Smooth muscle cell (in vitro differentiated cells): ENCODE results near the gene MTA1. TPM values are rescaled to one million over a fixed set of nuclear protein-coding genes. Genes with fewer than 3 reads are reported as not detected.

Experiments used
- DNase-seq: peaks from one replicate; lab custom pipeline; 2025; ENCODE audit not compliant: unreplicated experiment; lab: John Stamatoyannopoulos, UW
- H2AFZ ChIP-seq: fragments of 200-600 bp; sonication (generic); 2 replicates; pipeline ENCODE4 v1.6.0; 2016; ENCODE audit warnings: antibody characterized with exemption, low read depth, mild to moderate bottlenecking
- H3F3A ChIP-seq: fragments of 200-600 bp; sonication (generic); 2 replicates; pipeline ENCODE4 v1.6.0; 2017; ENCODE audit warnings: antibody characterized with exemption, low read depth
- H3K27ac ChIP-seq: fragments of 200-600 bp; sonication (generic); 2 replicates; pipeline ENCODE4 v1.5.1; 2016; ENCODE audit warnings: low read depth, mild to moderate bottlenecking
- H3K27me3 ChIP-seq: fragments of 200-600 bp; sonication (generic); 2 replicates; pipeline ENCODE4 v1.6.1; 2016; ENCODE audit warnings: low read depth, mild to moderate bottlenecking
- H3K36me3 ChIP-seq: fragments of 200-600 bp; sonication (generic); 2 replicates; pipeline ENCODE4 v1.5.1; 2016; ENCODE audit warnings: low read depth
- H3K4me1 ChIP-seq: fragments of 200-600 bp; sonication (generic); 2 replicates; pipeline ENCODE4 v1.5.1; 2016; ENCODE audit warnings: low read depth
- H3K4me2 ChIP-seq: fragments of 200-600 bp; sonication (generic); 2 replicates; pipeline ENCODE4 v1.6.0; 2016; ENCODE audit warnings: mild to moderate bottlenecking
- H3K4me3 ChIP-seq: fragments of 200-600 bp; sonication (generic); 2 replicates; pipeline ENCODE4 v1.5.1; 2016; ENCODE audit warnings: mild to moderate bottlenecking
- H3K79me2 ChIP-seq: fragments of 200-600 bp; sonication (generic); 2 replicates; pipeline ENCODE4 v1.6.0; 2016; ENCODE audit warnings: low read depth, mild to moderate bottlenecking
- H3K9ac ChIP-seq: fragments of 200-600 bp; sonication (generic); 2 replicates; pipeline ENCODE4 v1.6.0; 2016; ENCODE audit warnings: low read depth
- H3K9me3 ChIP-seq: fragments of 200-600 bp; sonication (generic); replicated peaks from 2 replicates; pipeline ENCODE4 v1.5.1; 2016; ENCODE audit warnings: low read depth
- H4K20me1 ChIP-seq: fragments of 200-600 bp; sonication (generic); 2 replicates; pipeline ENCODE4 v1.6.0; 2016; ENCODE audit warnings: low read depth
- WGBS: methylation state at CpG from one replicate; pipeline ENCODE4 v1.1.7; 2016; ENCODE audit warnings: low lambda C conversion rate; 5-methylcytosine and 5-hydroxymethylcytosine counted together
- polyA plus RNA-seq: library from polyadenylated mRNA; unstranded; fragments of >200 nt; fragmentation: Nextera tagmentation; extraction: Ambion mirVana; gene quantifications from 2 replicates; pipeline ENCODE4 v1.2.1, GENCODE V29; 2016
- total RNA-seq: library from RNA; depleted of rRNA; stranded (reverse); fragments of >200 nt; gene quantifications from 2 replicates; pipeline ENCODE4 v1.2.3, GENCODE V29; 2014
- TF ChIP-seq, protein P1 (sequence below): fragments of 200-600 bp; sonication (generic); IDR thresholded peaks from 2 replicates; pipeline ENCODE4 v1.5.1; 2017; ENCODE audit warnings: borderline replicate concordance, mild to moderate bottlenecking, antibody characterized with exemption; ENCODE audit not compliant: insufficient read depth, poor library complexity, severe bottlenecking

Gene MTA1
- total and polyA plus RNA-seq, 2 experiments from 2014 or later, result 41.3 to 48.7 TPM

- Histone ChIP-seq H3K79me2 (no peaks in the 10 kb centered on the region), H3K4me1 (peaks cover 6% of the 10 kb centered on the region), H3K4me3 (no peak overlapping the region), H3K9me3 (no peaks in the 10 kb centered on the region), H3K36me3 (no peaks in the 10 kb centered on the region), H2AFZ (no peak overlapping the region), H3K9ac (no peak overlapping the region), H3K4me2 (no peak overlapping the region), H3F3A (no peaks in the 10 kb centered on the region), H3K27ac (no peak overlapping the region), H3K27me3 (peaks cover 14% of the 10 kb centered on the region), H4K20me1 (no peaks in the 10 kb centered on the region)
- TF ChIP-seq, protein P1, sequence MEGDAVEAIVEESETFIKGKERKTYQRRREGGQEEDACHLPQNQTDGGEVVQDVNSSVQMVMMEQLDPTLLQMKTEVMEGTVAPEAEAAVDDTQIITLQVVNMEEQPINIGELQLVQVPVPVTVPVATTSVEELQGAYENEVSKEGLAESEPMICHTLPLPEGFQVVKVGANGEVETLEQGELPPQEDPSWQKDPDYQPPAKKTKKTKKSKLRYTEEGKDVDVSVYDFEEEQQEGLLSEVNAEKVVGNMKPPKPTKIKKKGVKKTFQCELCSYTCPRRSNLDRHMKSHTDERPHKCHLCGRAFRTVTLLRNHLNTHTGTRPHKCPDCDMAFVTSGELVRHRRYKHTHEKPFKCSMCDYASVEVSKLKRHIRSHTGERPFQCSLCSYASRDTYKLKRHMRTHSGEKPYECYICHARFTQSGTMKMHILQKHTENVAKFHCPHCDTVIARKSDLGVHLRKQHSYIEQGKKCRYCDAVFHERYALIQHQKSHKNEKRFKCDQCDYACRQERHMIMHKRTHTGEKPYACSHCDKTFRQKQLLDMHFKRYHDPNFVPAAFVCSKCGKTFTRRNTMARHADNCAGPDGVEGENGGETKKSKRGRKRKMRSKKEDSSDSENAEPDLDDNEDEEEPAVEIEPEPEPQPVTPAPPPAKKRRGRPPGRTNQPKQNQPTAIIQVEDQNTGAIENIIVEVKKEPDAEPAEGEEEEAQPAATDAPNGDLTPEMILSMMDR, result no peak
- no peak for DNase-seq
- WGBS, result 94% methylated on average over 13 of the region's 13 CpGs
Observed at GRCh38 chr14:105408592-105408991, 11.0 kb upstream of the MTA1 start.

- Histone ChIP-seq H3K9me3 (no peaks in the 10 kb centered on the region), H3K4me3 (no peak overlapping the region), H3K9ac (no peak overlapping the region), H3K79me2 (no peaks in the 10 kb centered on the region), H3K27me3 (peaks cover 14% of the 10 kb centered on the region), H3F3A (peaks cover 5% of the 10 kb centered on the region), H2AFZ (no peak overlapping the region), H3K4me1 (peaks cover 6% of the 10 kb centered on the region), H4K20me1 (no peaks in the 10 kb centered on the region), H3K27ac (no peak overlapping the region), H3K4me2 (no peak overlapping the region), H3K36me3 (no peaks in the 10 kb centered on the region)
- DNase-seq, result no peak
- TF ChIP-seq, protein P1, result no peak
- 76% methylated on average over 3 of the region's 3 CpGs for WGBS
Observed at GRCh38 chr14:105409364-105409763, 10.3 kb upstream of the MTA1 start.

DNA sequence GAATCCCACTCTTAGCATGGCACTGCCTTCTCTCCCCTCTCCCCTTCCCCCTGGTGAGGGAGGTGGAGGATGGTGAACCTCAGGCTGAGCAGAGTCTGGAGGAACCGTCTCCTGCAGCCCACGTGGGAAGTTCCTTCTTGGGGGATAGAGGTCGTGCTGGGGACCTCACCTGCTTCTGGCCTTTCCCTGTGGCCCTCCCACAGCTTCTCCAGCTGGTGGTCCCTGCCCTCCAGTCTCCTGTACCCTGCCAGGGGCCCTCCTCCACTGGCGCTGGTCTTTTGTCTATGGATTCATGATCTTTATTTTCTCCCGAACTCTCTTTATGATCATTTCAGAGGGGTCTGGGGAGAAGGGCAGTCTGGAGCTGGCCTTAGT is 9.0 kb upstream of the MTA1 start:
- H3K9ac ChIP-seq, result no peak overlapping the region
- H3F3A ChIP-seq, result peaks cover 7% of the 10 kb centered on the region
- H3K36me3 ChIP-seq, result no peaks in the 10 kb centered on the region
- TF ChIP-seq, protein P1, result no peak
- H3K27ac ChIP-seq, result no peak overlapping the region
- H4K20me1 ChIP-seq, result no peaks in the 10 kb centered on the region
- peak overlapping the region; percentile 85 for H3K4me2 ChIP-seq
- peaks cover 10% of the 10 kb centered on the region for H3K4me1 ChIP-seq
- DNase-seq, result no peak
- H2AFZ ChIP-seq, result no peak overlapping the region
- peak overlapping the region; percentile 42 for H3K4me3 ChIP-seq
- no peaks in the 10 kb centered on the region for H3K9me3 ChIP-seq
- peaks cover 14% of the 10 kb centered on the region for H3K27me3 ChIP-seq
- H3K79me2 ChIP-seq, result no peaks in the 10 kb centered on the region
- WGBS, result 48% methylated on average over 5 of the region's 5 CpGs

- DNase-seq, result no peak
- H2AFZ ChIP-seq, result no peak overlapping the region
- 25% methylated on average over 52 of the region's 86 CpGs for WGBS
Observed at GRCh38 chr14:105411017-105411941, 8.3 kb upstream of the MTA1 start.

More at GRCh38 chr14:105411017-105411941, 8.3 kb upstream of the MTA1 start:
- Histone ChIP-seq H3K4me2 (peak overlapping the region; percentile 85), H3K9ac (no peak overlapping the region), H3K36me3 (no peaks in the 10 kb centered on the region), H4K20me1 (no peaks in the 10 kb centered on the region), H3K4me1 (peaks cover 10% of the 10 kb centered on the region), H3K79me2 (no peaks in the 10 kb centered on the region), H3K4me3 (peak overlapping the region; percentile 42), H3K9me3 (no peaks in the 10 kb centered on the region), H3K27me3 (peaks cover 14% of the 10 kb centered on the region), H3K27ac (no peak overlapping the region), H3F3A (peaks cover 7% of the 10 kb centered on the region)
- TF ChIP-seq, protein P1, result no peak
